ENCODE measurements around the gene HRK. TPM values are rescaled to one million over a fixed set of nuclear protein-coding genes. Genes with fewer than 3 reads are reported as not detected.

Gene HRK
- polyA plus RNA-seq, 3 donors = 0.15 TPM; not detected in 2

- no peaks in the 10 kb centered on the region for H3K4me1 Mint-ChIP-seq
- H3K4me2 ChIP-seq (replicated peaks; ENCODE audit: extremely low read depth, low read length, poor library complexity, severe bottlenecking) = no peak overlapping the region
- no peak overlapping the region for H3K4me3 Mint-ChIP-seq
- H3K27ac ChIP-seq (ENCODE audit: low read depth in 1 of 2, low read length in 2 of 2) = no peak overlapping the region
- H3K4me1 ChIP-seq (ENCODE audit: control insufficient read depth in 1 of 2, insufficient read depth in 2 of 2, low read length in 2 of 2) = no peaks in the 10 kb centered on the region
- no peaks in the 10 kb centered on the region for H4K20me1 ChIP-seq (ENCODE audit: insufficient read depth, low read length)
- 100% methylated on average over 1 of the region's 3 CpGs for WGBS (ENCODE audit: insufficient coverage)
- H3K36me3 ChIP-seq (replicated peaks in 1 of 2; ENCODE audit: control insufficient read depth in 1 of 2, insufficient read depth in 2 of 2, low read length in 2 of 2) = no peaks in the 10 kb centered on the region
- intact Hi-C loops (cut with micrococcal nuclease) = no loop called here
- no peak overlapping the region for H3K4me3 ChIP-seq (replicated peaks in 1 of 3; ENCODE audit: low read depth in 2 of 3, low read length in 3 of 3)
- H3K27me3 Mint-ChIP-seq (ENCODE audit: low read depth in 3 of 3) = peaks cover 14 to 22% (median 16%) of the 10 kb centered on the region in 3 donors
- TF ChIP-seq, protein P1, sequence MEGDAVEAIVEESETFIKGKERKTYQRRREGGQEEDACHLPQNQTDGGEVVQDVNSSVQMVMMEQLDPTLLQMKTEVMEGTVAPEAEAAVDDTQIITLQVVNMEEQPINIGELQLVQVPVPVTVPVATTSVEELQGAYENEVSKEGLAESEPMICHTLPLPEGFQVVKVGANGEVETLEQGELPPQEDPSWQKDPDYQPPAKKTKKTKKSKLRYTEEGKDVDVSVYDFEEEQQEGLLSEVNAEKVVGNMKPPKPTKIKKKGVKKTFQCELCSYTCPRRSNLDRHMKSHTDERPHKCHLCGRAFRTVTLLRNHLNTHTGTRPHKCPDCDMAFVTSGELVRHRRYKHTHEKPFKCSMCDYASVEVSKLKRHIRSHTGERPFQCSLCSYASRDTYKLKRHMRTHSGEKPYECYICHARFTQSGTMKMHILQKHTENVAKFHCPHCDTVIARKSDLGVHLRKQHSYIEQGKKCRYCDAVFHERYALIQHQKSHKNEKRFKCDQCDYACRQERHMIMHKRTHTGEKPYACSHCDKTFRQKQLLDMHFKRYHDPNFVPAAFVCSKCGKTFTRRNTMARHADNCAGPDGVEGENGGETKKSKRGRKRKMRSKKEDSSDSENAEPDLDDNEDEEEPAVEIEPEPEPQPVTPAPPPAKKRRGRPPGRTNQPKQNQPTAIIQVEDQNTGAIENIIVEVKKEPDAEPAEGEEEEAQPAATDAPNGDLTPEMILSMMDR (IDR thresholded peaks at IDR 0.05) = no peak
- peaks cover 0 to 4% (median 0%) of the 10 kb centered on the region in 7 donors for H3K9me3 Mint-ChIP-seq
- H3K27ac Mint-ChIP-seq = no peak overlapping the region
- H3K36me3 Mint-ChIP-seq = no peaks in the 10 kb centered on the region
- no peak for DNase-seq
- H3K9ac ChIP-seq (ENCODE audit: insufficient read depth, low read length, poor library complexity, severe bottlenecking) = no peak overlapping the region
- peaks cover 4 to 6% of the 10 kb centered on the region in 2 donors for H3K27me3 ChIP-seq (ENCODE audit: control insufficient read depth in 2 of 2, insufficient read depth in 2 of 2, low read length in 2 of 2)
- H3K79me2 ChIP-seq (ENCODE audit: insufficient read depth, low read length) = no peaks in the 10 kb centered on the region
- peaks cover 0 to 3% of the 10 kb centered on the region in 2 donors for H3K9me3 ChIP-seq (replicated peaks in 1 of 2; ENCODE audit: control insufficient read depth in 1 of 2, insufficient read depth in 1 of 2, low read length in 2 of 2)
- no peak overlapping the region for H2AFZ ChIP-seq (ENCODE audit: insufficient read depth, low read depth, low read length, poor library complexity, severe bottlenecking)
Observed at GRCh38 chr12:116894913-116895312, 13.7 kb upstream of the HRK start.

- H3K27ac Mint-ChIP-seq = no peak overlapping the region
- peaks cover 0 to 4% (median 0%) of the 10 kb centered on the region in 7 donors for H3K9me3 Mint-ChIP-seq
- DNase-seq = no peak
- Histone ChIP-seq H3K79me2 (ENCODE audit: insufficient read depth, low read length) (no peaks in the 10 kb centered on the region), H3K4me2 (replicated peaks; ENCODE audit: extremely low read depth, low read length, poor library complexity, severe bottlenecking) (no peak overlapping the region), H3K36me3 (replicated peaks in 1 of 2; ENCODE audit: control insufficient read depth in 1 of 2, insufficient read depth in 2 of 2, low read length in 2 of 2) (no peaks in the 10 kb centered on the region), H3K9ac (ENCODE audit: insufficient read depth, low read length, poor library complexity, severe bottlenecking) (no peak overlapping the region), H3K9me3 (replicated peaks in 1 of 2; ENCODE audit: control insufficient read depth in 1 of 2, insufficient read depth in 1 of 2, low read length in 2 of 2) (peaks cover 0 to 3% of the 10 kb centered on the region in 2 donors), H3K4me3 (replicated peaks in 1 of 3; ENCODE audit: low read depth in 2 of 3, low read length in 3 of 3) (no peak overlapping the region), H3K27ac (ENCODE audit: low read depth in 1 of 2, low read length in 2 of 2) (no peak overlapping the region), H3K27me3 (ENCODE audit: control insufficient read depth in 2 of 2, insufficient read depth in 2 of 2, low read length in 2 of 2) (peaks cover 3 to 4% of the 10 kb centered on the region in 2 donors), H4K20me1 (ENCODE audit: insufficient read depth, low read length) (no peaks in the 10 kb centered on the region), H2AFZ (ENCODE audit: insufficient read depth, low read depth, low read length, poor library complexity, severe bottlenecking) (no peak overlapping the region), H3K4me1 (ENCODE audit: control insufficient read depth in 1 of 2, insufficient read depth in 2 of 2, low read length in 2 of 2) (peaks cover 0 to 12% of the 10 kb centered on the region in 2 donors)
- no peaks in the 10 kb centered on the region for H3K4me1 Mint-ChIP-seq
- peaks cover 15 to 17% (median 15%) of the 10 kb centered on the region in 3 donors for H3K27me3 Mint-ChIP-seq (ENCODE audit: low read depth in 3 of 3)
- H3K4me3 Mint-ChIP-seq = no peak overlapping the region
- intact Hi-C loops (cut with micrococcal nuclease) = no loop called here
- 100% methylated on average over 5 of the region's 12 CpGs for WGBS (ENCODE audit: insufficient coverage)
- TF ChIP-seq, protein P1 (IDR thresholded peaks at IDR 0.05) = no peak
- H3K36me3 Mint-ChIP-seq = no peaks in the 10 kb centered on the region
Observed at GRCh38 chr12:116892349-116893140, 11.3 kb upstream of the HRK start.
